GM04503 (cell line): ENCODE data around the gene WBP1L.
"Not testable (repeated sequence)": the region's sequence is repeated elsewhere in the genome, so short reads cannot be mapped to it uniquely, and the experiment has no call there.

Source experiments
- DNase-seq: peaks from one replicate; pipeline ENCODE4 v3.0.0-alpha.2; 2012; ENCODE audit warnings: low read depth

Gene WBP1L

GRCh38 chr10:102812231-102812876 lies 68.6 kb downstream of the WBP1L start:
- no peak for DNase-seq

- no peak for DNase-seq
These were observed 69.3 kb downstream of the WBP1L start for GRCh38 chr10:102813017-102813541.

- DNase-seq, result no peak
These were observed 70.1 kb downstream of the WBP1L start for GRCh38 chr10:102813734-102814452.

GRCh38 chr10:102814453-102814871 lies 70.7 kb downstream of the WBP1L start:
- DNase-seq, result no peak

- DNase-seq, result no peak
These were observed 71.3 kb downstream of the WBP1L start for GRCh38 chr10:102814873-102815661.

- DNase-seq, result peak; percentile 76
These were observed 72.2 kb downstream of the WBP1L start for GRCh38 chr10:102815790-102816549.

- no peak for DNase-seq
These were observed 73.4 kb downstream of the WBP1L start for GRCh38 chr10:102817175-102817574.

- DNase-seq, result no peak
These were observed 75.3 kb downstream of the WBP1L start for GRCh38 chr10:102819054-102819453.

GRCh38 chr10:102820008-102820407 lies 76.3 kb downstream of the WBP1L start:
- DNase-seq, result not testable (repeated sequence)

GRCh38 chr10:102822222-102822621 lies 78.5 kb downstream of the WBP1L start:
- DNase-seq, result no peak

GRCh38 chr10:102824664-102825063 lies 80.9 kb downstream of the WBP1L start:
- DNase-seq, result no peak

GRCh38 chr10:102826148-102826796 lies 82.5 kb downstream of the WBP1L start:
- no peak for DNase-seq

GRCh38 chr10:102827597-102827975 lies 83.8 kb downstream of the WBP1L start:
- no peak for DNase-seq

- DNase-seq, result no peak
These were observed 87.7 kb downstream of the WBP1L start for GRCh38 chr10:102831322-102832071.

- DNase-seq, result no peak
These were observed 88.5 kb downstream of the WBP1L start for GRCh38 chr10:102832248-102832647.

- DNase-seq, result no peak
These were observed 89.2 kb downstream of the WBP1L start for GRCh38 chr10:102832987-102833386.

GRCh38 chr10:102834143-102834542 lies 90.4 kb downstream of the WBP1L start:
- no peak for DNase-seq

- DNase-seq, result no peak
These were observed 91.3 kb downstream of the WBP1L start for GRCh38 chr10:102835007-102835482.

- DNase-seq, result no peak
These were observed 93.5 kb downstream of the WBP1L start, which contains the start of gene CYP17A1 for GRCh38 chr10:102837230-102837721. Gene CYP17A1 (minus strand): TSS chr10:102837413. CDS start chr10:102837361, 52 bp downstream.

GRCh38 chr10:102838276-102838927 lies 94.7 kb downstream of the WBP1L start:
- DNase-seq, result not testable (repeated sequence)
